Measurements from ENCODE around the gene CEBPB.

The CEBPB gene

GRCh38 chr20:50233325-50234212 lies 42.9 kb downstream of the CEBPB start:
- H3K4me3 Mint-ChIP-seq: no peak overlapping the region
- peaks cover 15% of the 10 kb centered on the region for H3K27me3 Mint-ChIP-seq
- no peaks in the 10 kb centered on the region for H3K36me3 Mint-ChIP-seq (ENCODE audit: insufficient read depth)
- no peak for ATAC-seq (replicated peaks; ENCODE audit: extremely low read depth, poor library complexity, severe bottlenecking)
- H3K27ac Mint-ChIP-seq (ENCODE audit: low read depth): no peak overlapping the region
- no peaks in the 10 kb centered on the region for H3K4me1 Mint-ChIP-seq
- no peaks in the 10 kb centered on the region for H3K9me3 Mint-ChIP-seq
- no peak for DNase-seq (ENCODE audit: low spot score in 2 of 2)

- ATAC-seq (replicated peaks; ENCODE audit: extremely low read depth, poor library complexity, severe bottlenecking) (no peak), DNase-seq (ENCODE audit: low spot score in 2 of 2) (no peak)
- Mint-ChIP-seq H3K36me3 (ENCODE audit: insufficient read depth) (no peaks in the 10 kb centered on the region), H3K9me3 (no peaks in the 10 kb centered on the region), H3K4me3 (no peak overlapping the region), H3K27me3 (peaks cover 23% of the 10 kb centered on the region), H3K27ac (ENCODE audit: low read depth) (no peak overlapping the region), H3K4me1 (no peaks in the 10 kb centered on the region)
Measured at GRCh38 chr20:50234288-50234687, 43.7 kb downstream of the CEBPB start.

GRCh38 chr20:50237349-50237748 lies 46.7 kb downstream of the CEBPB start:
- DNase-seq (ENCODE audit: low spot score in 2 of 2) (no peak), ATAC-seq (replicated peaks; ENCODE audit: extremely low read depth, poor library complexity, severe bottlenecking) (no peak)
- Mint-ChIP-seq H3K27me3 (peaks cover 33% of the 10 kb centered on the region), H3K4me3 (no peak overlapping the region), H3K27ac (ENCODE audit: low read depth) (no peak overlapping the region), H3K36me3 (ENCODE audit: insufficient read depth) (peaks cover 2% of the 10 kb centered on the region), H3K9me3 (no peaks in the 10 kb centered on the region), H3K4me1 (no peaks in the 10 kb centered on the region)

- DNase-seq (ENCODE audit: low spot score in 2 of 2): no peak
- no peaks in the 10 kb centered on the region for H3K9me3 Mint-ChIP-seq
- H3K4me3 Mint-ChIP-seq: no peak overlapping the region
- ATAC-seq (replicated peaks; ENCODE audit: extremely low read depth, poor library complexity, severe bottlenecking): no peak
- H3K36me3 Mint-ChIP-seq (ENCODE audit: insufficient read depth): peaks cover 2% of the 10 kb centered on the region
- H3K27ac Mint-ChIP-seq (ENCODE audit: low read depth): no peak overlapping the region
- peaks cover 33% of the 10 kb centered on the region for H3K27me3 Mint-ChIP-seq
- no peaks in the 10 kb centered on the region for H3K4me1 Mint-ChIP-seq
Measured at GRCh38 chr20:50238081-50238800, 47.6 kb downstream of the CEBPB start.

GRCh38 chr20:50240092-50240491 lies 49.5 kb downstream of the CEBPB start:
- peaks cover 2% of the 10 kb centered on the region for H3K36me3 Mint-ChIP-seq (ENCODE audit: insufficient read depth)
- H3K4me3 Mint-ChIP-seq: no peak overlapping the region
- H3K27me3 Mint-ChIP-seq: peaks cover 29% of the 10 kb centered on the region
- H3K27ac Mint-ChIP-seq (ENCODE audit: low read depth): no peak overlapping the region
- H3K4me1 Mint-ChIP-seq: no peaks in the 10 kb centered on the region
- H3K9me3 Mint-ChIP-seq: no peaks in the 10 kb centered on the region
- no peak for ATAC-seq (replicated peaks; ENCODE audit: extremely low read depth, poor library complexity, severe bottlenecking)
- DNase-seq (ENCODE audit: low spot score in 2 of 2): no peak

GRCh38 chr20:50242178-50242514 lies 51.5 kb downstream of the CEBPB start:
- no peak overlapping the region for H3K4me3 Mint-ChIP-seq
- H3K27ac Mint-ChIP-seq (ENCODE audit: low read depth): no peak overlapping the region
- H3K36me3 Mint-ChIP-seq (ENCODE audit: insufficient read depth): peaks cover 2% of the 10 kb centered on the region
- H3K27me3 Mint-ChIP-seq: peaks cover 24% of the 10 kb centered on the region
- H3K9me3 Mint-ChIP-seq: no peaks in the 10 kb centered on the region
- H3K4me1 Mint-ChIP-seq: no peaks in the 10 kb centered on the region
- no peak for ATAC-seq (replicated peaks; ENCODE audit: extremely low read depth, poor library complexity, severe bottlenecking)
- no peak for DNase-seq (ENCODE audit: low spot score in 2 of 2)

Measured in central memory CD8-positive, alpha-beta T cell (primary cell).